GM19035 (cell line): ENCODE results near the gene HIVEP2.
A peak's percentile ranks its signal among the peaks of the same experiment; 100 is the strongest.

ENCODE experiments used
- ATAC-seq: cut with Tn5 transposase; IDR thresholded peaks from one replicate; pipeline ENCODE4 v1.9.1; 2021; ENCODE audit not compliant: unreplicated experiment

Gene HIVEP2

DNA sequence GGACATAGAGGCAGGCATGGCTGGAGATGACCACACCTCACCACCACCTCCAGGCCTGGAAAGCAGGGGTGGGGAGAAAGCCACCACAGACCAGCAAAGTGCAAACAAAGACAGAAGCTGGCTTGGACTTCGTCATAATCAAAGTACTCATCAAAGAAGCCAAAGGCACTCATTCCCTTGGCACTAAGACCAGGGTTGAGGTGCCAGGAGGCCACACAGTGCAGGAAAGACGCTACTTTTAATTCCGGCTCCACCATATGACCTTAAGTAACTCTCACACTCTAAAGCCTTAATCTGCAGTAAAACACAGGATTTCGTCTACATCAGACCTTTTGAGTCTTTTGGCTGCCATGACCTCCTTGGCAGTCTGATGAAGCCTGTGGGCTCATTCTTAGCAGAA, 123.1 kb downstream of the HIVEP2 start:
- peak; percentile 2 for ATAC-seq

GRCh38 chr6:142821164-142821716, 123.7 kb downstream of the HIVEP2 start:
- no peak for ATAC-seq

- no peak for ATAC-seq
Observed at GRCh38 chr6:142820338-142821051, 124.5 kb downstream of the HIVEP2 start.

- ATAC-seq: peak; percentile 58
Observed at GRCh38 chr6:142819603-142820337, 125.2 kb downstream of the HIVEP2 start.

DNA sequence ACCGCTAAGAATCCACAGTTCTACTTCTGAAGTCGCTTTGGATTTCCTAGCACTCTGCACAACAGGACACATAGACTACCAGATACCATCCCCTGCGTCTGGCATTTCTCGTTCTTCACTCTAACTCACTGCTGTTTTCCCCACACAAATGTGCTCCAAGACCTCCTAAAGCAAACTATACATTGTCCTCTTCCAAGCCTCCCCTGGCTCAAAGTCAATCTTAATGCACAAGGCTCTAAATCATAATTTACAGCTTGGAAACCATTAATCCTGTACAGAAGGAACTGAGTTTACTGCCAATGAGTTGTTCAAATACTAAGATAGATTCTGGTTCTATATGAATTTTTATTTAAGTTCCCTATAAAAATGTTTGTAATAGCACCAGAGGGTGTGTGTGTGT, 128.5 kb downstream of the HIVEP2 start:
- ATAC-seq: no peak

- no peak for ATAC-seq
Observed at GRCh38 chr6:142816031-142816430, 128.9 kb downstream of the HIVEP2 start.

- ATAC-seq: no peak
Observed at GRCh38 chr6:142811923-142812322, 133.1 kb downstream of the HIVEP2 start.

- ATAC-seq: peak; percentile 41
Observed at GRCh38 chr6:142810952-142811514, 133.9 kb downstream of the HIVEP2 start.

DNA sequence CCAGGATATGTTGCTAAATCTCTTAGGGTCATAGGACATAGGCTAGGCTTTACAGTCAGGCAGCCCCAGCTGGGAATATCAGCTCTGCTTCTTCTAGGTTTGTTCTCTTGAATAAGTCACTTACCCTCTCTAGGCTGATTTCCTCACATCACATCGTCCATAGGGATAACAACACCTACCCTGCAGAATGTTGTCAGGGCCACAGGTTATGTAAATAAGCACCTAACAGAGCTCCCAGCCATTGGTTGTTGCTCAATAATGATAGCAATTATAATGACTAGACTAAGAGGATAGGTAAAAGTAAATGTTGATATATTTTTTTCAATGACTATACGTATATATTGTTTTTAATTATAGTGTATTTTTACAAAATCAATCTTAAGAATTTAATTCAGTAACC, 135.0 kb downstream of the HIVEP2 start:
- no peak for ATAC-seq

- no peak for ATAC-seq
Observed at GRCh38 chr6:142808405-142809061, 136.4 kb downstream of the HIVEP2 start.

DNA sequence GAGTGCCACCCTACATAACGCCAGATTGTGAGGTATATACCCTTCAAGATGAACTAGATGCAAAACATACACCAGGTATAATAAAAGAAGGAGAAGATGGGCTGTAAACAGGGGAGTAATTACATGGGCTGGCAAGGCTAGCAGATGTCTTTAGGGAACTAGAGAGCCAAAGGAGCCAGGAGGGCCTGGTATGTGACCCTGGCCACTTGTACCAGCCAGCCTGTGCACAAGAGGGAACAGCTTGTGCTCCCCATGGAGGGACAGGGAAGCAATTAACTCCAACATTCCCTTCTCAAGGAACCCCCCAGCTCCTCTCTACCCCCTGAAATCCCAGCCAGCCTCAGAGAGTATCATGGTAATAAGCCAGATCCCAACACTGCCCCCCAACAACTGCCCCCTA, 139.9 kb downstream of the HIVEP2 start:
- no peak for ATAC-seq

- ATAC-seq: no peak
Observed at GRCh38 chr6:142804490-142804889, 140.5 kb downstream of the HIVEP2 start.

DNA sequence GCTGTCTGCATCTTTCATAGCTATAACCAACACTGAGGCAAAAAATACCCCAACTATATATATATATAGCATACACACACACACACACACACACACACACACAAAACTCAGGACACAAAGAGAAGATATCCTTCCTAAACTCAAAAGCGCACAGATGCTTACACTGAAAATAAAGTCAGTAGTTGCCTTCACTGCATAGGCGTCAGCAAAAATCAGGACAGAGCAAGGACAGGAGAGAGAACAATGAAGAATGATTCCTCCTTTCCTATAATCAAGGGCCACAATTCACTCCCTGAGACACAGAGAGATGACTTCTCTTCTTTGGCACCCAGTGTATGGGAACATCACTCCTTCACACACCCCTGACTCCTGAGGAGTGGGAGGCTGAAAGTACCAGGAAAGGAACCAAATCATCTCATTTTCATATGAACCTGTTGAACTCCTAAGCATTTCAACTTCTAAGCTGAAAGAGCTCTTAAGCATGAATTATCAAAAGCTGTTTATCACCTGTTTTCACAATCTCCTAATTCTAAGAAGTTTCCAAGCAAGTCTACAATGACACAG, 141.4 kb downstream of the HIVEP2 start:
- no peak for ATAC-seq

DNA sequence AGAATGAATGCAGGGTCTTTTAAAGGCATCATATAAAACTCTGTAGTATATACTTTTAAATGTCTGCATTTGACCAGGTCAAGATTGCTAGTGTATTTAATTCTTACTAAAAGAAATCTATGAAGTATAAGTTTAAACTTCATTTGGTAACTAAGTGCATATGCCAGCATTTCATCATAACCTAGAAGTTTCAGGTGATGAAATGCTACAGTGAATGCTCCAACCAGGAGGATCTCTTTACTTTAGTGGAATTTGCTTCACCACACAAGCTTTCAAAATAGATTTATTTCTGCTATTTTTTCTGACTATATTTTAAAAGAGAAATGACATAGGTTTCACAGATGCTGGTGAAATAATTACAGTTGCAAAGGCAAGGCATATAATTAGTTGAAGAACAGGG, 141.9 kb downstream of the HIVEP2 start:
- ATAC-seq: no peak

DNA sequence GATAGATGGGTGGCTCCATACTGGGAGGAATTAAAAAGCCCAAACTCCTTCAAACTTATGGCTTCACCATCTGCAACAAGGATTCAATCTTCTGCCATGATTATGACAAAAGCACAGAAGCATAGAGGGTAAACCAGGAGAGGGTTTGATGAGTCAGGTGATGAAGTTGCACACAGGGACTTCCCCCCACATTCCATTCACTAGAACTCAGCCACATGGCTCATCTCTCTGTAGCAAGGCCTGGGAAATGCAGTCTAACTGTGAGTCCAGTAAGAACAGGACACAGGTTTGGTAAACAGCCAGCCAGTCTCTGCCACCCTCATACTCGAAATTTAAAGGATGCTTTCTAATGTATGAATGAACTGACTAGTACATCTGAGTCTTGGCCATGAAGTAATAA, 142.9 kb downstream of the HIVEP2 start:
- no peak for ATAC-seq

- ATAC-seq: no peak
Observed at GRCh38 chr6:142800240-142800639, 144.7 kb downstream of the HIVEP2 start.

DNA sequence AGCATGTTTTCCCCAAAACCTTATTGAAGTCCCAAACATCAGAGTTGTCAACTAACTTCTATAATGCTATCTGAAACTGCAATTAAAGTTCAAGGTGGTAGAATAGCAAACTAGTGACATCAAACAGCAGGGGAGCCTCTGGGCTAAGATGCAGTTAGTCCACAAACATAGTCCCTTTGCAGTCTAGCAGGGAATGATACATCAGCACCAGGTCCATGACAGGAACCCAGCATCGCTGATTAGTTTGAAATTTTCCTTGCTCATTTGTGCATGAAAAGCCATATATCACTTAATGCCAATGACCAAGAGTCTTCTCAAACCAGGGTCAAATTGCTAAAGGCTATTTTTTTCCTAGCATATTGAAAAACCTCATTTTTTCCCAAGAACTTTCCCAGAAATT, 145.3 kb downstream of the HIVEP2 start:
- ATAC-seq: no peak

DNA sequence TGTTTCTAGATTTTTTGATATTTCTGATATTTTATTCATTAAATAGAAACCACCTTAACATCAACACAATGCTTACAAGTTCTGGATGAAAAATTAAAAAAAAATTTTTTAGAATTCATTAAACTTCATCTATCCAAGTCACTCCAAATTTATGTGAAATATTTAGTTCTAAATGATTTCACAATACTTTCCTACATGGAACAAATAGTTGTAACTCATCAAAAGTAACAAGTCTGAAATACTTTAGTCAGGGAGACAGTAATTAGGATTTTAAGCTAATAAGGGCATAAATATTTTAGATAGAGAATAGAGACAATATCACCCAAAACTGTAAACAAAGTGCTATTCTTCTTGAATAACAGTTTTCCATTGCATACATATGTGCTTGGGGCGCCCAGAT, 147.8 kb downstream of the HIVEP2 start:
- ATAC-seq: no peak

DNA sequence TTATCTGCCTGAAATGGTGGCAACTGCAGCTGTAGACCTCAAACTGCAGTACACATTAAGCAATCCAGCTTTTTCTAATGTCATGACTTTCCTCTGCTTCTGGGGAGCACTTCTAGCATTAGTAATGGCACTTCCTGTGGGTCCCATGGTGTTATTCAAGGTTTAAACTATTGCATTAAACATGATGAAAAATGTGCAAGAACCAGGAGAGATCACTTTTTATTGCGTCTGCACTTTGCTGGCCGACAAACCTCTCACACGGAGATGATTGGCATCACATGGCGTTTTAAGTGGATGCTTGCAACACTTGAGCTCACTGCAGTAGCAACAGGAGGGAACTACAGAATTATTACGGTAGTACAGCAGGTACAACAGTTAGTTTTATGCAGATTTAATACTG, 148.4 kb downstream of the HIVEP2 start:
- no peak for ATAC-seq

- no peak for ATAC-seq
Observed at GRCh38 chr6:142796024-142796423, 149.0 kb downstream of the HIVEP2 start.

DNA sequence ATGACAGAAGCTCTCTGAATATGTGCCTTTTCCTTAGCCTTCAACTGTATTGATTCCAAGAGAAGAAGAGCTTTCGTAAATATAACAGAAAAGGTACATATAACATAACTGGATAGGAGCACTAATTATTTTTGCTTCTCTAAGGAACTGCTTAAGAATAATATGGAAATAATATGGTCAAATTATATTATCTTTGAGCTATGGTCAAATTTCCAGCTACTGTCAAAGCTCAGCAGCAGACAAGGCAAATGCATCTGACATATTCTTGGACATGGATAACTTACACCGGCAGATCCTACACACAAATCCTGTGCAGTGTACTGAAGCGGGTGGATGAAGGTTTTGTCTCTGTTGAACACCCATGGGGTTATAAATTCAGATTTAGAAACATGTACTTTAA, 150.6 kb downstream of the HIVEP2 start:
- no peak for ATAC-seq
